Mammary epithelial cell (primary cell): ENCODE results near the gene TYR.
"Not testable (repeated sequence)": the region's sequence is repeated elsewhere in the genome, so short reads cannot be mapped to it uniquely, and the experiment has no call there.

Experiments
- EZH2 ChIP-seq: IDR thresholded peaks from 2 replicates; pipeline ENCODE4 v1.6.1; 2012; ENCODE audit warnings: low read length, inconsistent platforms, borderline replicate concordance
- TF ChIP-seq, protein P1 (sequence below), 2 donors: IDR thresholded peaks in 1 of 2; conservative IDR thresholded peaks in 1 of 2; 2 replicates each; pipeline ENCODE4 v1.5.1; 2011 to 2012; ENCODE audit warnings: inconsistent platforms in 2 of 2, low read length in 2 of 2, mild to moderate bottlenecking in 2 of 2, control low read depth in 1 of 2, low read depth in 1 of 2; ENCODE audit not compliant: insufficient read depth in 1 of 2; ENCODE audit errors: extremely low read depth in 1 of 2

- TF ChIP-seq, protein P1, sequence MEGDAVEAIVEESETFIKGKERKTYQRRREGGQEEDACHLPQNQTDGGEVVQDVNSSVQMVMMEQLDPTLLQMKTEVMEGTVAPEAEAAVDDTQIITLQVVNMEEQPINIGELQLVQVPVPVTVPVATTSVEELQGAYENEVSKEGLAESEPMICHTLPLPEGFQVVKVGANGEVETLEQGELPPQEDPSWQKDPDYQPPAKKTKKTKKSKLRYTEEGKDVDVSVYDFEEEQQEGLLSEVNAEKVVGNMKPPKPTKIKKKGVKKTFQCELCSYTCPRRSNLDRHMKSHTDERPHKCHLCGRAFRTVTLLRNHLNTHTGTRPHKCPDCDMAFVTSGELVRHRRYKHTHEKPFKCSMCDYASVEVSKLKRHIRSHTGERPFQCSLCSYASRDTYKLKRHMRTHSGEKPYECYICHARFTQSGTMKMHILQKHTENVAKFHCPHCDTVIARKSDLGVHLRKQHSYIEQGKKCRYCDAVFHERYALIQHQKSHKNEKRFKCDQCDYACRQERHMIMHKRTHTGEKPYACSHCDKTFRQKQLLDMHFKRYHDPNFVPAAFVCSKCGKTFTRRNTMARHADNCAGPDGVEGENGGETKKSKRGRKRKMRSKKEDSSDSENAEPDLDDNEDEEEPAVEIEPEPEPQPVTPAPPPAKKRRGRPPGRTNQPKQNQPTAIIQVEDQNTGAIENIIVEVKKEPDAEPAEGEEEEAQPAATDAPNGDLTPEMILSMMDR (conservative IDR thresholded peaks at IDR 0.05 in 1 of 2, IDR thresholded peaks at IDR 0.05 in 1 of 2; ENCODE audit: extremely low read depth in 1 of 2, insufficient read depth in 1 of 2, low read depth in 1 of 2, low read length in 2 of 2) = not testable (repeated sequence)
- not testable (repeated sequence) for TF ChIP-seq EZH2
Observed at GRCh38 chr11:89338073-89338472, 160.4 kb downstream of the TYR start.
